ENCODE data around the gene HOXD9.

HOXD9 gene

DNA sequence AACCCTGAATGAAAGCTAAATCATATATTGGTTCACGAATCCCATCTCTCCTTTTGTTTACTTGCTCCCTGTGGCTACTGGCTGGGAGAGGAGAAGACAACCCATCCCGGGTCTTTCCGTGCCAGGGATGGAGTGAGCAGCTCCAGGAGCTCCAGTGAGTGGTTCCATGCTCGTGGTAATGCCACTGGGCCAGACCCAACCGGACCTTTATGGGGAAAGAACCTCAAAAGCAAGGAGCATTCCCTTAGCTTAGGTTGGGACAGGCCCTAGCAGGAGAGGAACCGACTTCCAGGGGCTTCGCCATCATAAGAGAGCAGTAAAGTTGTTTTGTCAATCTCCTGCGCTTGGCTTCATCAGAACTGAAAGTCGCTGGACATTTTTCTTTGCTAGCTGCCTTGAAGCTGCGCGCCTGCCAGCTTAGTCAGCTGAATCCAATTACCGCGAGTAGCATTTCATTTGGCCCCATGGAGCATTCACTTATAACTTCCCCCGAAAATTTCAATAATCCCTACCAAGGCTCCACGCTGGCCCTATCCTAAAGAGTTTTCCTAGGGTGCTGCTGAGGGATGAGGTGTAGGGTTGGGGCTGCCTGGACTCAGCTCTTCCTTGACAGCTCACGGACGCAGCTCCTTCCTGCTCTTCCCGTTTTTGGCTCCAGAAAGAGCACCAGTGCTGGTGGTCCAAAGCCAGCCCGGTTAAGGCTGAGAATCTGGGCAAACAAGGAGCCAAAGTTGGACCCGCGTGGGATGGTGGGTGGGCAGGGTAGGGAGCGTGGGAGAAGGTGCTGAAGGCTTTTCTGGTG is 39.5 kb downstream of the HOXD9 start:
- DNase-seq = no peak
- no peak overlapping the region for H2BK15ac ChIP-seq (replicated peaks; ENCODE audit: low read depth)
- H2BK5ac ChIP-seq (ENCODE audit: low read length) = no peak overlapping the region
- no peak overlapping the region for H3K4me3 ChIP-seq (ENCODE audit: low read length)
- H3K9ac ChIP-seq (ENCODE audit: low read length) = no peak overlapping the region
- no peak overlapping the region for H2BK120ac ChIP-seq (ENCODE audit: low read depth, low read length)
- H3K27ac ChIP-seq (ENCODE audit: low read depth, low read length) = no peak overlapping the region
- H3K4ac ChIP-seq (ENCODE audit: low read depth, low read length) = no peak overlapping the region
- no peak overlapping the region for H3K4me2 ChIP-seq (ENCODE audit: low read length)
- no peak overlapping the region for H3K23ac ChIP-seq (ENCODE audit: low read length)
- no CpG with 5 or more reads among the region's 22 CpGs for WGBS (ENCODE audit: extremely low coverage, insufficient coverage, low lambda C conversion rate)
- no peak overlapping the region for H4K5ac ChIP-seq (ENCODE audit: low read length)
- no peak overlapping the region for H3K18ac ChIP-seq (ENCODE audit: low read length)
- H4K8ac ChIP-seq (ENCODE audit: low read depth, low read length) = no peak overlapping the region
- H2AK5ac ChIP-seq (ENCODE audit: low read length) = no peak overlapping the region
- no peak overlapping the region for H3K56ac ChIP-seq (ENCODE audit: low read length)
- H3K79me1 ChIP-seq (ENCODE audit: low read length) = no peaks in the 10 kb centered on the region
- peaks cover 3% of the 10 kb centered on the region for H3K4me1 ChIP-seq (ENCODE audit: control insufficient read depth, low read depth, low read length)
- H3K27me3 ChIP-seq (ENCODE audit: insufficient read depth, low read length, poor library complexity) = peaks cover 90% of the 10 kb centered on the region
- no peaks in the 10 kb centered on the region for H3K79me2 ChIP-seq (ENCODE audit: control insufficient read depth, insufficient read depth, low read length)
- H3K36me3 ChIP-seq (ENCODE audit: control insufficient read depth, insufficient read depth, low read length) = no peaks in the 10 kb centered on the region

DNA sequence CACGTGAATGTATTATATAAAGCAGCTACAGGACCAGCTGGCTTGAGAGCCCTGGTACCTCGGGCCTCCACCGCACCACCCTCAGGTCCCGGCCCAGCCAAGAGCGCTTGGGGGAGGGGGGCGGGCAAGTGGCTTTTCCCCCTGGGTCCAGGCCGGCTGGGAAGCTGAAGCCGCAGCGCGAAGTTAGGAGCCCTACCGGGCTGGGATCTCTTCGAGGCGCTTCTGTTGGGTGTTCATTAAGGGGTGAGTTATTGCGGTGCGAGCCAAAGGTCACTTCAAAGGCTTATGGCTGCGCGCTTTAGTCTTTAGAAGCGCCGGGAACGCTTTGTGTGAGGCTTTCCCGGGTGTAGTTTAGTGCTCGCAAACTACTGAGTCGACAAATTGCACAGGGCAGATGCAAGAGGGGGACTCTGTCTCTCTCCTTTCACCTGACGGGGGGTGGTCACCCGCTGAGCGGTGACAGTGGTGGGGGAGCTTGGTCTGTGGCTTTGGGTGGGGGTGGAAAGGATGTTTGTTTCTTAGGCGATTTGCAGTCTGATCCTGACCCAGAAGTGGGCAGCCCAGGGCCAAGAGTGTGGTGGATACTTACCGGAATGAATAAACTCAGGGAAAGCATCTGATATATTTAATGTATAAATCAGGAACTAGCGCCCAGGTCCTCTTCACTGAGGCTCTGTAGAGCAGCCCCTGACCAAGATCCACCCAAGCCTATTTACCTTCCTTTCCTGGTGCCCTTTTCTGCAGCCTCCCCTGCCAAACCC is 40.6 kb downstream of the HOXD9 start:
- no peak overlapping the region for H2BK15ac ChIP-seq (replicated peaks; ENCODE audit: low read depth)
- DNase-seq = no peak
- H4K5ac ChIP-seq (ENCODE audit: low read length) = no peak overlapping the region
- no peak overlapping the region for H3K4me3 ChIP-seq (ENCODE audit: low read length)
- no peaks in the 10 kb centered on the region for H3K79me2 ChIP-seq (ENCODE audit: control insufficient read depth, insufficient read depth, low read length)
- peaks cover 3% of the 10 kb centered on the region for H3K4me1 ChIP-seq (ENCODE audit: control insufficient read depth, low read depth, low read length)
- H3K36me3 ChIP-seq (ENCODE audit: control insufficient read depth, insufficient read depth, low read length) = no peaks in the 10 kb centered on the region
- no peak overlapping the region for H3K4me2 ChIP-seq (ENCODE audit: low read length)
- WGBS (ENCODE audit: extremely low coverage, insufficient coverage, low lambda C conversion rate) = no CpG with 5 or more reads among the region's 29 CpGs
- H2BK120ac ChIP-seq (ENCODE audit: low read depth, low read length) = no peak overlapping the region
- no peak overlapping the region for H2BK5ac ChIP-seq (ENCODE audit: low read length)
- no peak overlapping the region for H2AK5ac ChIP-seq (ENCODE audit: low read length)
- no peak overlapping the region for H3K23ac ChIP-seq (ENCODE audit: low read length)
- no peaks in the 10 kb centered on the region for H3K79me1 ChIP-seq (ENCODE audit: low read length)
- no peak overlapping the region for H4K8ac ChIP-seq (ENCODE audit: low read depth, low read length)
- H3K27ac ChIP-seq (ENCODE audit: low read depth, low read length) = no peak overlapping the region
- H3K56ac ChIP-seq (ENCODE audit: low read length) = no peak overlapping the region
- no peak overlapping the region for H3K9ac ChIP-seq (ENCODE audit: low read length)
- no peak overlapping the region for H3K4ac ChIP-seq (ENCODE audit: low read depth, low read length)
- no peak overlapping the region for H3K18ac ChIP-seq (ENCODE audit: low read length)
- peaks cover 88% of the 10 kb centered on the region for H3K27me3 ChIP-seq (ENCODE audit: insufficient read depth, low read length, poor library complexity)

DNA sequence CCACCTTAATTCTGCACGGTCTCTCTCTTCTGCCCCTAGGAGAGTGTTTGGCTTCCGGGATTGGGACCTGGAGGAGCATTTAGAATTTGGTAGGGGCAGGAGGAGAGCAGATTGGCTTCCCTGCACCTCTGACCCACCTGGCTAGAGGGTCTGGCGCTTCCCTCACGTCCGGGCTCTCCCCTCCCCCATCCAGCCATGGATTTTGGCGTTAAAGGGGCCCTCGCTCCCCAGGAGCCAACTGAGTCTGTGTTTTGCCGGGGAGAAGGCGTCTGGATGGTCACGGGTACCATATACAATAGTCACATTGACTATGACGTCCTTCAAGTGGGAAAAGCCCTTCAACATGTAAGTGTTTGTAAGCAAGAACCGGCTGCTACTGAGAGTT is 41.1 kb downstream of the HOXD9 start:
- H3K4me3 ChIP-seq (ENCODE audit: low read length) = no peak overlapping the region
- no peak for DNase-seq
- H3K9ac ChIP-seq (ENCODE audit: low read length) = no peak overlapping the region
- no peak overlapping the region for H3K4ac ChIP-seq (ENCODE audit: low read depth, low read length)
- H3K79me1 ChIP-seq (ENCODE audit: low read length) = no peaks in the 10 kb centered on the region
- no peak overlapping the region for H2BK120ac ChIP-seq (ENCODE audit: low read depth, low read length)
- H2BK5ac ChIP-seq (ENCODE audit: low read length) = no peak overlapping the region
- no peak overlapping the region for H4K8ac ChIP-seq (ENCODE audit: low read depth, low read length)
- no peak overlapping the region for H2AK5ac ChIP-seq (ENCODE audit: low read length)
- H3K4me2 ChIP-seq (ENCODE audit: low read length) = no peak overlapping the region
- no peak overlapping the region for H3K18ac ChIP-seq (ENCODE audit: low read length)
- no CpG with 5 or more reads among the region's 12 CpGs for WGBS (ENCODE audit: extremely low coverage, insufficient coverage, low lambda C conversion rate)
- H4K5ac ChIP-seq (ENCODE audit: low read length) = no peak overlapping the region
- peaks cover 84% of the 10 kb centered on the region for H3K27me3 ChIP-seq (ENCODE audit: insufficient read depth, low read length, poor library complexity)
- no peak overlapping the region for H3K56ac ChIP-seq (ENCODE audit: low read length)
- H3K36me3 ChIP-seq (ENCODE audit: control insufficient read depth, insufficient read depth, low read length) = no peaks in the 10 kb centered on the region
- no peak overlapping the region for H3K23ac ChIP-seq (ENCODE audit: low read length)
- no peak overlapping the region for H2BK15ac ChIP-seq (replicated peaks; ENCODE audit: low read depth)
- peaks cover 3% of the 10 kb centered on the region for H3K4me1 ChIP-seq (ENCODE audit: control insufficient read depth, low read depth, low read length)
- no peaks in the 10 kb centered on the region for H3K79me2 ChIP-seq (ENCODE audit: control insufficient read depth, insufficient read depth, low read length)
- H3K27ac ChIP-seq (ENCODE audit: low read depth, low read length) = no peak overlapping the region

DNA sequence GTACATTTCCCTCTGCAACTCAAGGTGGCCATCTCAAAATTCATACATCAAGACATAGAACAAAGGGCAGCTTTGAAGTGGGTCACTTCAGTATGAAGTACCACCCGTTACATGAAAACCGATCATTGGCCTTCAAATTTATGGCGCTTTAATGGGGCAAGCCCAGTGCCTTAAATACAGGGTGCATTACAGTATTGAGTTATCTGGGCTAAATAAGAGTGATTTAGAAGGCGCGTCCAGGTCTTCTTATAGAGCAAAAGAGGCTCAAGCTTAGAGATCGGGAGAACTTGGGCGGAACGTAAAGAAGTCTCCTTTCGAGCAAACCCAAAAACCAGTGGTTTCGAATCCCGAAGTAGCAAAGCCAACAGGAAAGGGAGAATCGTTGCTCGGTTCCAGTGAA is 41.7 kb downstream of the HOXD9 start:
- H3K36me3 ChIP-seq (ENCODE audit: control insufficient read depth, insufficient read depth, low read length) = no peaks in the 10 kb centered on the region
- no peak overlapping the region for H4K8ac ChIP-seq (ENCODE audit: low read depth, low read length)
- no peak overlapping the region for H3K4me2 ChIP-seq (ENCODE audit: low read length)
- H4K5ac ChIP-seq (ENCODE audit: low read length) = no peak overlapping the region
- H3K79me2 ChIP-seq (ENCODE audit: control insufficient read depth, insufficient read depth, low read length) = no peaks in the 10 kb centered on the region
- H3K4me3 ChIP-seq (ENCODE audit: low read length) = no peak overlapping the region
- no peak overlapping the region for H2BK120ac ChIP-seq (ENCODE audit: low read depth, low read length)
- H3K27ac ChIP-seq (ENCODE audit: low read depth, low read length) = no peak overlapping the region
- H3K4me1 ChIP-seq (ENCODE audit: control insufficient read depth, low read depth, low read length) = peaks cover 3% of the 10 kb centered on the region
- H3K27me3 ChIP-seq (ENCODE audit: insufficient read depth, low read length, poor library complexity) = peaks cover 87% of the 10 kb centered on the region
- no peak overlapping the region for H2AK5ac ChIP-seq (ENCODE audit: low read length)
- H3K9ac ChIP-seq (ENCODE audit: low read length) = no peak overlapping the region
- H2BK5ac ChIP-seq (ENCODE audit: low read length) = no peak overlapping the region
- no peak for DNase-seq
- H3K56ac ChIP-seq (ENCODE audit: low read length) = no peak overlapping the region
- no CpG with 5 or more reads among the region's 13 CpGs for WGBS (ENCODE audit: extremely low coverage, insufficient coverage, low lambda C conversion rate)
- H3K4ac ChIP-seq (ENCODE audit: low read depth, low read length) = no peak overlapping the region
- no peak overlapping the region for H2BK15ac ChIP-seq (replicated peaks; ENCODE audit: low read depth)
- no peaks in the 10 kb centered on the region for H3K79me1 ChIP-seq (ENCODE audit: low read length)
- no peak overlapping the region for H3K18ac ChIP-seq (ENCODE audit: low read length)
- H3K23ac ChIP-seq (ENCODE audit: low read length) = no peak overlapping the region

- no peaks in the 10 kb centered on the region for H3K4me1 ChIP-seq (ENCODE audit: control insufficient read depth, low read depth, low read length)
Measured at GRCh38 chr2:176164611-176165369, 42.3 kb downstream of the HOXD9 start.

More at GRCh38 chr2:176164611-176165369, 42.3 kb downstream of the HOXD9 start:
- no peak overlapping the region for H3K9ac ChIP-seq (ENCODE audit: low read length)
- H3K4me3 ChIP-seq (ENCODE audit: low read length) = no peak overlapping the region
- H4K8ac ChIP-seq (ENCODE audit: low read depth, low read length) = no peak overlapping the region
- H2BK15ac ChIP-seq (replicated peaks; ENCODE audit: low read depth) = no peak overlapping the region
- peak; percentile 34 for DNase-seq
- no peak overlapping the region for H3K23ac ChIP-seq (ENCODE audit: low read length)
- no CpG with 5 or more reads among the region's 52 CpGs for WGBS (ENCODE audit: extremely low coverage, insufficient coverage, low lambda C conversion rate)
- H3K56ac ChIP-seq (ENCODE audit: low read length) = peak overlapping the region; percentile 25
- no peak overlapping the region for H4K5ac ChIP-seq (ENCODE audit: low read length)
- H3K79me1 ChIP-seq (ENCODE audit: low read length) = no peaks in the 10 kb centered on the region
- H3K4me2 ChIP-seq (ENCODE audit: low read length) = no peak overlapping the region
- peaks cover 87% of the 10 kb centered on the region for H3K27me3 ChIP-seq (ENCODE audit: insufficient read depth, low read length, poor library complexity)
- no peaks in the 10 kb centered on the region for H3K79me2 ChIP-seq (ENCODE audit: control insufficient read depth, insufficient read depth, low read length)
- H2AK5ac ChIP-seq (ENCODE audit: low read length) = no peak overlapping the region
- no peak overlapping the region for H3K18ac ChIP-seq (ENCODE audit: low read length)
- H3K36me3 ChIP-seq (ENCODE audit: control insufficient read depth, insufficient read depth, low read length) = no peaks in the 10 kb centered on the region
- no peak overlapping the region for H3K27ac ChIP-seq (ENCODE audit: low read depth, low read length)
- H3K4ac ChIP-seq (ENCODE audit: low read depth, low read length) = no peak overlapping the region
- H2BK120ac ChIP-seq (ENCODE audit: low read depth, low read length) = no peak overlapping the region
- no peak overlapping the region for H2BK5ac ChIP-seq (ENCODE audit: low read length)
